Heart left ventricle (tissue), 16 donors: ENCODE data around the gene STARD13. TPM values are rescaled to one million over a fixed set of nuclear protein-coding genes. Genes with fewer than 3 reads are reported as not detected.

ENCODE experiments used
- ATAC-seq, 4 donors: fragments of 200-7000 bp; cut with Tn5 transposase; one replicate each; pipeline ENCODE4 v1.9.1; 2020 to 2022; ENCODE audit warnings: moderate library complexity in 4 of 4, mild to moderate bottlenecking in 3 of 4, moderate number of reproducible peaks in 1 of 4
- DNase-seq, 5 donors: peaks; one replicate each; pipeline ENCODE4 v3.0.0-alpha.2; 2020
- H3K27ac ChIP-seq, 12 donors: fragments of 200-600 bp; sonication (generic) in 4 of 12; one replicate each; pipeline versions ENCODE4 v1.5.0 to v1.8.0; 2016 to 2022; ENCODE audit warnings: mild to moderate bottlenecking in 2 of 12
- H3K27me3 ChIP-seq, 9 donors: fragments of 200-600 bp; sonication (generic) in 2 of 9; one replicate each; pipeline versions ENCODE4 v1.5.1 to v1.8.0; 2016 to 2022; ENCODE audit warnings: mild to moderate bottlenecking in 3 of 9
- H3K36me3 ChIP-seq, 9 donors: fragments of 200-600 bp; sonication (generic) in 2 of 9; one replicate each; pipeline versions ENCODE4 v1.5.0 to v1.8.0; 2018 to 2022; ENCODE audit warnings: mild to moderate bottlenecking in 2 of 9
- H3K4me1 ChIP-seq, 12 donors: fragments of 200-600 bp; sonication (generic) in 4 of 12; one replicate each; pipeline versions ENCODE4 v1.5.0 to v1.8.0; 2016 to 2022; ENCODE audit warnings: mild to moderate bottlenecking in 3 of 12
- H3K4me3 ChIP-seq, 12 donors: fragments of 200-600 bp; sonication (generic) in 4 of 12; one replicate each; pipeline versions ENCODE4 v1.5.0 to v1.8.0; 2017 to 2022; ENCODE audit warnings: mild to moderate bottlenecking in 9 of 12, moderate library complexity in 4 of 12
- H3K9me3 ChIP-seq, 12 donors: fragments of 200-600 bp; sonication (generic) in 4 of 12; one replicate each; pipeline versions ENCODE4 v1.5.0 to v1.8.0; 2016 to 2022; ENCODE audit warnings: mild to moderate bottlenecking in 1 of 12
- CTCF ChIP-seq, 12 donors: fragments of 200-600 bp; sonication (generic) in 4 of 12; IDR thresholded peaks; one replicate each; pipeline versions ENCODE4 v1.5.0 to v1.8.0; 2018 to 2022; ENCODE audit warnings: antibody characterized with exemption in 12 of 12, mild to moderate bottlenecking in 5 of 12
- POLR2A ChIP-seq, 2 donors: fragments of 450-650 bp; IDR thresholded peaks; one replicate each; pipeline ENCODE4 v1.6.1; 2017; ENCODE audit warnings: antibody characterized with exemption in 2 of 2, mild to moderate bottlenecking in 2 of 2, moderate library complexity in 2 of 2
- WGBS, 4 donors: extraction: QIAGEN DNeasy Blood & Tissue Kit in 2 of 4; methylation state at CpG; one replicate each; pipeline versions ENCODE4 v1.1.5 to v1.1.7; 2013 to 2018; 5-methylcytosine and 5-hydroxymethylcytosine counted together
- intact Hi-C, 10 donors: fragments of 100-400 bp; cut with DNase I; formaldehyde crosslinking; loops; one replicate each; pipeline versions ENCODE4 v1.11.1 to v1.14.2; 2022
- polyA plus RNA-seq, 2 donors: library from polyadenylated mRNA; stranded (reverse); fragments of 200-250 nt; gene quantifications; one replicate each; pipeline ENCODE4 v1.2.3, GENCODE V29; 2013
- total RNA-seq, 9 donors: library from RNA; depleted of rRNA in 2 of 9; stranded (reverse); fragments of >200 nt in 2 of 9; fragmentation: NEBNext Ultra II Directional in 3 of 9; extraction: Animal tissue kit (Norgen Biotek cat#: 25700) in 3 of 9; gene quantifications; one replicate each; pipeline versions ENCODE4 v1.1.0 to v1.2.4, GENCODE V29; 2016 to 2023
- donor health status: ischemic (EF 13 %, LVEDD 7.1; RV severe dilation, severe dysfunction).
- donor health status: healthy with polysubstance abuse.
- donor health status: DM: no; HTN: yes; CAD: no.
- donor health status: DM: no; HTN: no; CAD: no.
- donor health status: ischemic (EF 25% LVEDD 6.9; RV normal size, moderate dysfunction).
- donor health status: ischemic (EF 25% LVEDD 5.7; RV mildly dilated, moderate dysfunction).
- donor health status: healthy.
- donor health status: DM: yes; HTN: yes; CAD: no.
- donor health status: ischemic (EF 35%, LVEDD 5.7; RV mildly dilated, moderate dysfunction).
- donor health status: nonischemic (EF 11% LVEDD 7.7; RV severe dilation, severe dysfunction).
- donor health status: DM: yes; HTN: yes; CAD: no.
- donor health status: PGD.
- donor health status: ischemic (EF 29% LVEDD 5.4; RV normal size, mild dysfunction).
- donor health status: nonischemic (EF 23%, LVEDD 6.1; RV moderate dilation, normal function).

The STARD13 gene
- total and polyA plus RNA-seq, 11 donors = 9.3 to 39.2 (median 28.3) TPM

- Histone ChIP-seq H3K27me3 (no peaks in the 10 kb centered on the region), H3K4me3 (no peak overlapping the region), H3K9me3 (no peaks in the 10 kb centered on the region), H3K27ac (peak overlapping the region in 10 of 12 donors; percentile 1 to 76 (median 28)), H3K36me3 (peaks cover 0 to 7% (median 0%) of the 10 kb centered on the region in 9 donors), H3K4me1 (peaks cover 9 to 99% (median 65%) of the 10 kb centered on the region in 12 donors)
- DNase-seq = no peak
- TF ChIP-seq CTCF (IDR thresholded peaks at IDR 0.05) = no peak
- no peak for TF ChIP-seq POLR2A (IDR thresholded peaks at IDR 0.05)
- intact Hi-C loops = no loop called here
- ATAC-seq = peak in 1 of 4 donors; percentile 16
- WGBS, 4 donors = 39 to 53% (median 49%) methylated on average over 7 of the region's 7 CpGs
Observed at GRCh38 chr13:33272531-33273124, 12.9 kb downstream of the STARD13 start.

GRCh38 chr13:33271759-33272158, 13.8 kb downstream of the STARD13 start:
- 76 to 90% (median 85%) methylated on average over 4 of the region's 4 CpGs for WGBS, 4 donors
- H3K4me1 ChIP-seq = peaks cover 9 to 99% (median 63%) of the 10 kb centered on the region in 12 donors
- peak overlapping the region in 10 of 12 donors; percentile 23 to 76 (median 58) for H3K27ac ChIP-seq
- ATAC-seq = no peak
- intact Hi-C loops = no loop called here
- H3K27me3 ChIP-seq = no peaks in the 10 kb centered on the region
- H3K36me3 ChIP-seq = peaks cover 0 to 7% (median 0%) of the 10 kb centered on the region in 9 donors
- no peaks in the 10 kb centered on the region for H3K9me3 ChIP-seq
- DNase-seq = no peak
- TF ChIP-seq CTCF (IDR thresholded peaks at IDR 0.05) (no peak), POLR2A (IDR thresholded peaks at IDR 0.05) (no peak)
- H3K4me3 ChIP-seq = no peak overlapping the region

GRCh38 chr13:33270895-33271538, 14.5 kb downstream of the STARD13 start:
- TF ChIP-seq CTCF (IDR thresholded peaks at IDR 0.05) (no peak), POLR2A (IDR thresholded peaks at IDR 0.05) (no peak)
- Histone ChIP-seq H3K27me3 (no peaks in the 10 kb centered on the region), H3K27ac (peak overlapping the region in 11 of 12 donors; percentile 23 to 76 (median 53)), H3K4me3 (no peak overlapping the region), H3K9me3 (no peaks in the 10 kb centered on the region), H3K36me3 (peaks cover 0 to 7% (median 0%) of the 10 kb centered on the region in 9 donors), H3K4me1 (peaks cover 5 to 99% (median 60%) of the 10 kb centered on the region in 12 donors)
- 56 to 67% (median 63%) methylated on average over 3 of the region's 3 CpGs for WGBS, 4 donors
- ATAC-seq (peak; percentile 41 to 61 (median 53)), DNase-seq (no peak)
- intact Hi-C loops = no loop called here

- H3K27me3 ChIP-seq = no peaks in the 10 kb centered on the region
Observed at GRCh38 chr13:33265607-33266006, 19.9 kb downstream of the STARD13 start.

More at GRCh38 chr13:33265607-33266006, 19.9 kb downstream of the STARD13 start:
- H3K4me3 ChIP-seq = no peak overlapping the region
- H3K36me3 ChIP-seq = peaks cover 0 to 7% (median 0%) of the 10 kb centered on the region in 9 donors
- H3K4me1 ChIP-seq = peaks cover 14 to 97% (median 66%) of the 10 kb centered on the region in 12 donors
- 79 to 88% (median 84%) methylated on average over 2 of the region's 2 CpGs for WGBS, 4 donors
- TF ChIP-seq POLR2A (IDR thresholded peaks at IDR 0.05) = no peak
- TF ChIP-seq CTCF (IDR thresholded peaks at IDR 0.05) = no peak
- no peak for DNase-seq
- no peak for ATAC-seq
- intact Hi-C loops = loop anchor here in 1 of 10 donors (5.0 kb wide), 1 partner anchor 33 kb away; no protein-coding TSS in a partner anchor
- H3K9me3 ChIP-seq = no peaks in the 10 kb centered on the region
- H3K27ac ChIP-seq = peak overlapping the region in 3 of 12 donors; percentile 9 to 76 (median 52)
